Medulla oblongata (tissue), 1 donor: ENCODE data around the gene PDE6D.

ENCODE experiments used
- DNase-seq: peaks from one replicate; pipeline ENCODE4 v3.0.0-alpha.2; 2015; ENCODE audit errors: extremely low spot score

PDE6D gene

DNA sequence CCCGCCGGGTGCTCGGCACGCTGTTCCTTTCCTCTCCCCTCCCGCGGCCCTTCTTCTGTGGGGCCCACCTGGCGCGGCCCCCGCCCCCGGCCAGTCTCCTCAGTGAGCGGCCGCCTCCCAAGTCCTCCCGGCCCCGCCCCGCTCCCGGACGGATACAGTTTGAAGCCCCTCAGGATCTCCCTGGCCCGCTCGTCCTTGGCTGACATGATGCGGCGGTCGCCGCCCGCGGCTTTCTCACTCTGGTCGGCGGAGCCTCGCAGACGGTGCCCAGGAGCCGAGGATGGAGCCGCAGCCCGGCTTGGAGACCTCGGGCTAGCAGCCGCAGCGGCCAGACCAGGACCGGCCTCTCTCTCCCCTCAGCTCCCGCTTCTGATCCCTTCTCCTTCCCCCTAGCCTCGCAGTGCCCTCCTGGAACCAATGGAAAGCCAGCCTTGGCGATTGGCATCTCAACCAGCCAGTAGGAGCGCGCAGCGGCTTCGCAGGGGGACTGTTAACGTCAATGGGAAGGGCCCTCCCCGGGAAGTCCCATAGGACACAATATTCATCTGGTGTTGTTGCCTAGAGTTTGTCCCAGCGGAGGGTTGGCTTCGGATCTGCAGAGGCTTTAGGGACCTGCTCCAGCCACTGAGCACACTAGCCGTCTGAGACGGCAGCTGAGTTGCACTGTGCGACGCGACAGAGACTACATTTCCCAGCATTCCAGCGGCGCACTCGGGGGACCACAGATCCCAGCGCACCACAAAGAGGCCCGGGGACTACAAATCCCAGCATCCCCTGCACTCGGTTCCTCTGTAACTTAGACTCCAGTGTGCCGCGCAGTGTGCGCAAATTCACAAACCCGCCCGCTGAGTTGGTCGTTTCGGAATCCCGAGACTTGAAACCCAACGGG lies at the start of gene PDE6D:
TSS of gene PDE6D (minus strand) at position 374 of the 889 bp plus-strand sequence. CDS start at position 206, 168 bp downstream.
- DNase-seq = peak; percentile 99

DNA sequence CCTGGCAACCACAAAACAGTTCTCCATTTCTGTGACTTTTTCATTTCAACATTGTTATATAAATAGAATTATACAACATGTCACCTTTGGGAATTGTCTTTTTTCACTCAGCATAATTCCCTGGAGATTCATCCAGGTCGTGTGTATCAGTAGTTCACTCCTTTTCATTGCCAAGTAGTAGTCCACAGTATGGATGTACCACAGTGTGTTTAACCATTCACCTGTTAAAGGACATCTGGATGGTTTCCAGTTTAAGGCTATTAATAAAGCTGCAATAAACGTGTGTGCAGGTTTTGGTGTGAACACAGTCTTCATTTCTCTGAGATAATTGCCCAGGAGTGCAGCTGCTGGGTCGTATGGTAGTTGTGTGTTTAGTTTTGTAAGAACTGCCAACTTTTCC lies 40.8 kb upstream of the PDE6D start:
- DNase-seq = no peak

DNA sequence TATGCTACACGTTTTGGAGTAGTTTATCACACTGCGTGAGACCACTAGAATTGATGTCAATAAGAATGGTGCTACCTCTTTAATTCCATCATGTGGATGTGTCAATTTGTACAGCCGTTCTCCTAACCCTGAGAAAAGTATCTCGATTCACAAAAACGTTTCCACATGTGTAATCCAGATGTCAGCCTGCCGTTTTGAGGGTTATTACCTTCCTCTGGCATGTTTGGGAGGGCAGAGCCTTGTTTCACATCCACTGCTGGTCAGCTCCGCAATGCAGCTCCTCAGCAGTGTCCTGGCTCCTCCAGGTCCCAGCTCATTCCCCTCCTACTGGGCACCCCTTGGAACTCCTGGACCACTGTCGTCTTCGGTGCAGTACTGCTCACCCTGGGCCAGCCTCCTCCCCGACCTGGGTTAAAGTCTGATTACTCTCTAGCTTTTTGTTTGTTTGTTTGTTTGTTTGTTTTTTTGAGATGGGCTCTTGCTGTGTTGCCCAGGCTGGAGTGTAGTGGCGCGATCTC lies 39.8 kb upstream of the PDE6D start:
- DNase-seq = no peak

DNA sequence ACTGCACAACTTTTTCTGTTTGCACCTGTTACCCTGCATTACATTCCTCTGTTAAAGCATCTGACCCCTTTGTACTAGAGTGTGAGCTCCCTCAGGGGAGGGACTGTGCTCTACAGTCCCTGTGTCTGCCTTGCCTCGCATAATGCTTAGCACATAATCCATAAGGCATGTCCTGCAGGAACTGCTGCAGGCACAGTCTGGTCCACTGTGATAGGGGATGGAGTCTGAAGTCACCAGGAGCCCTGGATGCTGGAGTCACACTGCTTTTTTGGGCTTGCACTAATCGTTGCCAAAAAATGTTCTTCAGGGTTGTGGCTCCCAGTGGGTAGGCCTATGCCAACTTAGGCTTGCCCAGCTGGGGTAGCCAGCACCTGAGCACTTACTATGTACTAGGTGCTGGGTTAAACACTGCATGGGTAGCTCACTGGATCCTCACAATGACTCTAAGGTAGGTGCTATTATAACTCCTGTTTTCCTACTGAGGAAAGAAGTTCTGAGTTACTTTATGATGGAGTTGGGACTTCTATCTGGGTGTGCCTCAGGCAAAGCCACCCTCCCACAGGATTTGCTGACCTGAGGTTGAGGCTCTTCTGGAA lies 38.5 kb upstream of the PDE6D start:
- no peak for DNase-seq

DNA sequence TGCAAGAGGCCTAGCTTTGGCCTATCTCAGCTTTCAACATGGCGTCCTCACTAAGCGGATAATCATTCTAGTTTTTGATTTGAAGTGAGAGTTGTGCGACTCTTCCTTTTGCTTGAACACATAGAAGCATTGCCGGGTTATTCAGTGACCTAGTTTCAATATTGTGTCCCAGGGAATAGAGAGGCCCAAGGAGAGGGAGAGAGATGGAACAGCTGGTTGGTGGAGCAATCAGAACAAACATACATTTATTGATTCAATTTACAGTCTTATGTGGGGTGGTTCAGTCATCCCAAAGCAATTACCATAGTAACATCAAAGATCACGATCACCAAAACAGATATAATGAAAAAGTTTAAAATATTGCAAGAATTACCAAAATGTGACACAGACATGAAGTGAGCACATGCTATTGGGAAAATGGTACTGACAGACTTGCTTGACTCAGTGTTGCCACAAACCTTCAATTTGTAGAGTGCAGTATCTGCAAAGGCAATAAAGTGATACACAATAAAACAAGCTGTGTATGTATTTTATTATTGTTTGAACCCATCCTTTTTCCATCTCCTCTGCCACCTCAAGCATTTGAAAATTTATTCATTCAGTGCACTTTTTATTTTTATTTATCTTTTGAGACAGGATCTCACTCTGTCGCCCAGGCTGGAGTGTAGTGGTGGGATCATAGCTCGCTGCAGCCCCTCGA lies 35.4 kb upstream of the PDE6D start:
- no peak for DNase-seq

DNA sequence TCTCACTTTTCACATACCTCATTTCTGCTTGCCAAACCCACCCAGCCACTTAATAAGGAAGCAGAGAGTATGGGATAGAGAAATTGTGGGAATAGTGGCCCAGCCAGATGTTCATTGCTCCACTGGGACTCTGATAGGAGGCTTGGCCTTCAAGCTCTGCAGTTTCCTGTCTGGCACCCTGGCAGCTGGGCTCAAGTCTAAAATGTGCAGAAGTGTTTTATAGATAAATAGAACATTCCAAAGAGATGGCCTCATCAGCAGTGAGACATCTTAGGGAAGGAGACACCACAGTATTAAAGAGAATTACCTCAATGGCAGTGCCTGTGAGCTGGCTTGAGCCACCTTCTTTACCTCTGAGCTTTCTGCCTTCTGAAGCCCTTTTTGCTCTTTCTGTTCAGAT lies 29.8 kb upstream of the PDE6D start:
- no peak for DNase-seq

DNA sequence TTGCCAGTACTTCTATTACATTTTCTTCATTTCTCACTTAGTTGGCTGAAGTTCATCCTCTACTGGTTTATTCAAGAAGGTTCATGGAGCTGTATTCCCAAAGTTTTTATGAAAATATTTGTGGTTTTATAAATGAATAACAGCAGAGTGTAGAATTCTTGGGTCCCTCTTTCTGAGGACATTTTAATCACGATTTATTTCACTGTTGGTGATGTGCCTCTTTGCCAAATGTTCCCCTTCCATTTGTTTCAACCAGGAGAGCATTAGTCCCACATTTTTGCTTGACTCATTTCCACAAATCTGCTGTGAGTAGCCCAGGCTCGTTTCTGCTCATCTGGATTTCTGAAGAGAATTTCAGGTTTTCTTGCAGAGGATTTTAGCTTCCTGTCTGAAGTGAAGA lies 25.9 kb upstream of the PDE6D start:
- no peak for DNase-seq

DNA sequence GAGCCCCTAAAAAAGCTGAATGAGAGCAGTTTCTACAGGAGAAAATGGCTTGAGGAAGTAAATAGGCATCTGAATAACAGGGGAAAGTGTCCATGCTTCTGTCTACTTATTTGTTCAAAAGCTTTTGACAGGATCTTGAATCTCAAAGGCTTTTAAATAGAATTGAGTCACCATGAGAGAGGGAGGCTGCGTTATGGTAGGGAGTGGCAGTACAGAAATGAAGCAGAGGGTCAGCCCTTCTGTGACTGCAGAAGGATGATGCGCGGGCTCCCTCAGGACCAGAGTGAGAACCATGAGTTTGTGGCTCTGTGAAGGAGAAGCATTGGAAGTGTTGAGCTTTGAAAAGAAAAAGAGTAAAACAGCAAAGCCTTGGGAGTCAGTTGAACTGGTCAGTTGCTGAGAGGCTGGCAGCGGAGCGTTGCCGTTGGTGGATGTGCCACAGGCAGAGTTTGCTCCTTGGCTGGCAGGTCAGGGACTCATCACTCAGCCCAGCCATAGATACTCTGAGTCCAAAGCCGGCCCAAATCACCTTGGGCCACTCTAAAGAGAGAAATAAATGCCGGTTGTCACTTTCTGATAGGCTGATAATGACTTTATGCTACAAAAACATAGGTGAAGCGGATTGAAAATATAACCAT lies 22.5 kb upstream of the PDE6D start:
- no peak for DNase-seq

DNA sequence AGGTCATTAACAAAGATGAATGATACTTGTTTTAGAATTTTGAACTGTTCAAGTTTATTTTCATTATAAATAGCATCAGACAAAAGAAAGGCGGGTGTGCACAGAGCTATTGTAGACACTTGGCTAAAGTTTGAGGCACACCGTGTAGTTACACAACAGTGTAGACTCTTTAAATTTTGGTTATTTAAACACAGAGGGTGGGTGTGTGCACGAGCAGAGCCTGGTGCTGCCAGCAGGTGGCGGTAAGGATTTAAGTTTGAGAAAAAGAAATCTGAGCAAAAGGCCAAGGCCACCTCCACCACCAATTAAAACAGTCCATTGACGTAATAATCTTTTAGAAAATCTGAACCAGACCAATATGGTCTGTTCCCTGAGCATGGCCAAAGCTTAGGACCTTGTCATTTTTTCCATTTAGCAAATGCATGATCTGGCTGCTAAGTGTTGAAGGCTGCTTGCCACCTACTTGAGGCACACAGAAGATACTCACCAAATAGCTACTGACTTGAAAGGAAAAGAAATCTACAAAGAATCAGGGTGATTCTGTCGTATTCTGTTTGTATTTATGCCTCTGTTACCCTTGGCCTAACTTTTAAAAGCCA lies 19.5 kb upstream of the PDE6D start:
- peak; percentile 16 for DNase-seq

DNA sequence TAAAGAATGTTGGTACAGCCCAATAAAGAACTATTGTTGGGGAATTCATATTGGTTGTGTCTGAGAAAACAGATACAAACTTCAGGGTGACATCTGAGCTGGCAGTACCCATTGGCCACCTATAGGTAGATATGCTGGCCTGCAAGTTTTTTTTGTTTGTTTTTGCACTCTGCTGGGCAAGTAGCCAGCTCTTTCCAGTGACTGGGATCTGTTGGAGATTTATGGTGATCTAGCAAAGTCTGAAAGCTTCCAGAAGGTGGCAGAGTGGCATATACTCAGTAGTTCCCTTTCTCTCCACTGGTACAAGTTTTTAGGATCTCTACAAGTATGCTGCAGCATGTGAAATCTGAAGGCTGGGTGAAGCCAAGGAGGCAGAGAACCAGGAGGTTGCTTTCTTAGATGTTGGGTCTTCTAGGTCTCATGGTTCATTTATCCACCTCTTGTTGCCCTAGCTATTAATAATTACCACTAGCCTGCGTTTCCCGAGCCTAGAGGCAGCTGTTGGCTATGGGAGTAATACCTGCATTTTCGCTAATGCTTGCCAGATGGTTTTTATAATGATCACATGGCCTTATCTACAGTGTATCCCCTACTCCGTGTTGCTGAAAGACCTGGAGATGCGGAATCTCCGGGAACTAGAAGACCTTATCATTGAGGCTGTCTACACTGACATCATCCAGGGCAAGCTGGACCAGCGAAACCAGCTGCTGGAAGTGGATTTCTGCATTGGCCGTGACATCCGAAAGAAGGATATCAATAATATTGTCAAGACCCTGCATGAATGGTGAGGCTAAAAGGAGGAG lies 14.6 kb upstream of the PDE6D start:
- peak; percentile 35 for DNase-seq

DNA sequence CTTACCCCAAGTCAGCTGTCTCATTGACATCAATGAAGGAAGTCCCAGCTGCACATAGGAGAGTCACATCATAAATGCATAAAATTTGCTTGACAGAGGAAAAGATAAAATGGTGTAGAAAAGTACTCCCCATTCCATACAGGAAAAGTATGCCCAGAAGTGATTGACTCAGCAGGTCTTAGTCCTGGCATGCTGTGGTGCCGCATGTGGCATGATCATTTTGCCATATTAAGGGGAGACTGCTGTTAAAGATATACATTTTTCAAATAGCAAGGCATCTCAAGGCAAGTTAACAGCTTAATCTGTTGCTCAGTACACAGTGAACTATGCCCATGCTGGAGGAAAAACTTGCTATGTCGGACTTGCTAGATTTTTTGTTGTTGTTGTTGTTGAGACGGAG lies 13.3 kb upstream of the PDE6D start:
- no peak for DNase-seq

DNA sequence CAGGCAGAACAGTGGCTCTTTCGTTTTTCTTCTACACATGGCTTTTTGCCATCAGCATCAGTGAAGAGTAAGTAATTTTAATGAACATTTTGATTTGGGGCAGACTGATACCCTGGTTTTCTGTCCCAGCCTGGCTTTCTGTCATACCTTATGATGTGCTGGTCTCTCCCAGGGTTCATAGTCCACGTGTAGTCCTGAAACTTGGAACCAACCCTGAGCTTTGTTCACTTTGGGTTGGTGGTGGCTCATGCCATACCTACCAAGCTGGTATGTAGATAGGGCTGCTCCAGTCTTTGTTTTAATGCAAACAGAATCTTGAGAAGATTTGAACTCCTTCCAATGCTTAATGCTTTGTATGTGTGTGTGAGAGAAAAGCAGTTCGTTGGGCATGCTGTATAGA lies 10.0 kb upstream of the PDE6D start:
- DNase-seq = no peak

DNA sequence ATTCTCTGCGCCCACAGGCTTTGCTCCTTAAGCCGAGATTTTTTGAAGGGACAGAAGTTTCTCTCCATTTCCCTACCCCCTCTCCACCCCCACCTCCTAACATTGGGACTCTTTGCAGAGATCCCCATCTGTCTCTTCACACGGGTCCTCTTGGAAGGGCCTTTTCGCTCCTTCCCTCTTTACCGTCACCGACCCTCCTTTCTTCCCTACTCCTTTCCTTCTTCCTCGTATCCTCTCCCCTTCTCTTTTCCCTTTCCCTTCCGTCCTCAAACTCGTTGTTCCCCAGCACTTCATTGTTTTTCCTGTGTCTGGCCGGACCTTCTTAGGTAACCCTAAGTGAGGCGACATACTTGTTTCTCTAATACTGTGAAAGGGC lies 5.8 kb upstream of the PDE6D start:
- no peak for DNase-seq

DNA sequence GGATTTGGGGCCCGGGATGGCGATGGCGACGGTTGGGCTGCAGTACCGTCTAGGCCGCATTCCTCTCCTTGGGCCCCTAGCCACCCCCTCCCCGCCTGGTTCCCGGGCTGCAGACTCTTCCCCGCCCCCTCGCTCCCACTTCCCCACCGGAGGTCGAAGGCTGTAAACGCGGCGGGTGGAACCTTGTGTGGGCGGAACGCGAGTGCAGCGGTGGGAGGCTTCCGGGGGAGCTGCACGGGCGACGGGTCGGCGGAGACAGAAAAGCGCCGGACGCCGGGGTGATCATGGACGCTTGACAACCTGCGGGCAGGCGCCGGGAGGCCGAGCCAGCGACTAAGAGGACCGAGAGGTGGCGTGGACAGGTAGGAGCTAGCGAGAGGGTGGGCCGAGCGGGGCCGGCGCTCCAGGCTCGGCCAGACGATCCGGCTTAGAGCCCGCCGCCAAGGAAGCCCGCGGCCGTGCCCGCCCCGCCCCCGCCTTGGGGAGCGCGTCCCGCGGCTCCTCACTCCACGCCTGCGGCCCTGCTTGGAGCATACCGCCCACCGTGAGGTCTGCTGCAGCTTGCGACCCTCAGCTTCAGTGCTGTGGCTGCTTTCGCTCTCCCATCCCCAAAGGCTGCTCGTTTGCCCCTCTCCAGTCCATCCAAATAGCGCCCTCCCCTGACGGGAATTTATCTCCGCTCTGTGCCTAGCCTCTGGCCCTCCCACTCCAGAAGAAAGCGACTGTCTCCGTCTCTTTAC lies 5.3 kb upstream of the PDE6D start, which contains the start of gene COPS7B:
TSS of gene COPS7B (plus strand) at position 269 of the 740 bp plus-strand sequence. CDS start 2,126 bp downstream, outside the sequence.
- peak; percentile 66 for DNase-seq

DNA sequence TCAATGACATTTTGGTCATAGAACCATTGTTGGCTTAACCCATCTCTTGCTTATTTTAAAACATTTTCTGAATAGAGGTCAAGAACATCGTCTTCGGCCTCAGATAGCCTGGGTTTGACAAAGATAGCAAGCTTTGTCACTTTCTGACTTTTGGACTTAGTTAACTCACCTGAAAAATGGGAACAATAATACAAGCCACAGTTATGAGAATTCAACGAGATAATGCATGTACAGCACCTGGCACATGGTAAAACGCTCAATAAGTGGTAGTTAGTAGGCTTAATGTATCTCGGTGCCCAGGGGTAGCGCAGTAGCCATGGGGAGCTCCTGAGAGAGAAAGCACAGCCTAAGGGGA lies 4.7 kb upstream of the PDE6D start:
- no peak for DNase-seq

DNA sequence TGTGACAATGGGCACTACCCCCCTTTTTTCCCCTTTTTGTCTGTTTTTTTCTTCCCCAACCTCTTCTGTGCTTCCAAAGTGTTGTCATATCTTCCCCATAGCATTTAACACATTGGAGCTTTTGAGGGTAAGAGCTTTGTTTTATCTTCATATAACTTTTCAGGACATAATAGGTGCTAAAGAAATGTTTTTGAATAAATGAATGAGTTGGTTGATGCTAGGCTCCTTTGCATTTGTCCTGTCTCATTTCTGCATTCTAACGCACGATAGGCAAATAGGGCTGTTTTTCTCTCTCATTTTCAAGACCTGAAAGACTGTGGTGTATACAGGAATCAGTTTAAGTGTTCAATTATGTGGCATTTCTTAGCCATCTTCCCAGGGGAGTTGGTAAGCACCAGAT lies 4.3 kb upstream of the PDE6D start:
- DNase-seq = no peak

DNA sequence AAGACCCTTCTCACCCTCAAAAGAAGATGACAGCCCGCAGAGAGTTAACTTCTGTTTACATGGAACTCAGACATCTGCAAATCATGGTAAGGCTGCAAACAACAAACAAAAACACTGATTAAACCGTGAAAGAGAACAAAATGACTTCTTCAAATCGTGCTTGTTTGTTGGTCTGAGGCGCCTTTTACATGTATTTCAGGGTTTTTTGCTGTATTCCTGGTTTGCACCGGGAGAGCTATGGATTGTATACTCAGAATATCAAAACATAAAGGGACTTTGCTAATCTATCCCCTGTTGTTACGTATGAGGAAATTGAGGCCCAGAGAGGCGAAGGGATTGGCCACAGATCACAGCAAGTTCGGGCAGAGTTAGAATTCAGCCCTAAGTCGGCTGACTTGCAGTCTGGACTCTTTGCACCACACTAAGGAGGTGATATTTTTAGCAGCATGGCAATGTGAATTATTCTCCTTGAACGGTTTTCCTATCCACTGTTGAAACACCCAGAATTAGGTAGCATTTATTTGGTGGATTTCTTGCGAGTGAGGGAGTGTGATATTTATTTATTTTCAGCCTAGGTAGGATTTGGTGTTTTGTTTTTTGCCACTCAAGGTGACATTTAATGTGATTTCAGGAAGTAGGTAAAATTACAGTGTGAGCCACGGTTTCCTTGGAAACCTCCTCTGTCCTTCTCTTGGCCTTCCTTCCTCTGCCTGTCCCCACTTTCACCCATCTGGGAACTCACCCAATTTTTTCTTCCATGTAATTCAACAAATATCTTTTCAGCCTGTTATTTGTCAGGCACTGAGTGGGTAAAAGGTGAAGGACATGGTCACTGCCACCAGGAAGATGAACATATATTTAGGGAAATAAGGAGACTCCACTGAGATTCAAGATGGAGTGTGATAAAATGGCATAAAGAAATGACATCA lies 980 bp upstream of the PDE6D start:
- DNase-seq = peak; percentile 60

DNA sequence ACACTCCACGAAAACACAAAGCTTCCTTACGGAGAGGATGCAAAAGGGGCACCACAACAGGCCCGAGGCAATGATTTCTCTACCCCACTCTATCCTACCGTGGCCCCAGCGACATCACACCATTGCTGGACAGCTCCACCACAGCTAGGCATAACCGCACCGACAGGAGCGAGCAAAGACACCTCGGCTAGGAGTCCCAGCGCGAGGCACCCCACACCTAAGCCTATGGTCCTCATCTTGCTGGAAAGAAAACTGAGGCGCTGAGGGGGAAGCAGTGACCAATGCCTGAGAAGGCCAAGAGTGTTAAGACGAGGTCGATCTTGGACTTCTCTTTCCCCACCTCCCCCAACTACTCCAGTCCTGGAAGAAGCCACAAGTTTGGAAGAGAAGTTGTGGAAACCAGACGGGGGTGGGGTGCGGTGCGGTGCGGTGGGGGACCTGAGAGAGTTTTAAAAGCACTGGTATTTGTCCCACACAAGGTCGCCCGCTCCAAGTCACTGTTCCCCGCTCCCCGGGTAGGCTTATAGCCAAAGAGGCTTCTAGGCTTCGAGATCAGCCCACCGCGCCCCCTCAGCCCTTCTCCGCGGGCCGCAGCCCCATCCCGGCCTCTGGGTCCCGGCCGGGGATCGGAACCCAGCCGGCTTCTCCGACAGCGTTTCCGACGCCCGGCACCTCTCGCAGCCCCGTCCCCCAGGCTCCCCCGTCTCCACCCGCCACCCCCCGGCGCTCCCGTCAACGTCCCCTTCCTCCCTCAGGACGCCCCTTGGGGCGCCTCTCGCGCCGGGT lies 766 bp downstream of the PDE6D start:
- DNase-seq = no peak
